ENCODE measurements around the gene PTPRT. TPM values are rescaled to one million over a fixed set of nuclear protein-coding genes. Genes with fewer than 3 reads are reported as not detected.

Gene PTPRT
- total RNA-seq, 1 experiment from 2014 or later: not detected

DNA sequence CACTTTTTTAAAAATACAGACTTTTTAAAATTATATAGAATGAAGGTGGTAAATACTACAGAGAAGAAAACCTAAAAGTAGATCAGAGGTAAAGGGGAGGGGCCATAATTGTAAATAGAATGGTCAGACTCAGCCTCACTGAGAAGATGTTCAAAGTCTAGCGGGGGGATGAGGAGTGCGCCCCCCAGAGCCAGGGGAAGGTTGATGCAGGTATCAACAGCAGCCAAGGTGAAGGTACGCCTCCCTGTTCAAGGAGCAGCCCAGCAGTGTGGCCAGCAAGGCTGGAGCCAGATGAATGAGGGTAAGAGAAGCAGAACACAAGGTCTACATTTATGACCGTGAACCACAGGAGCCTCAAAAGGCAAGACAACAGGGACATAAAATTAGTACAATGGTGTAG, 204.1 kb downstream of the PTPRT start:
- CTCF ChIA-PET: no interaction called here
- no peak overlapping the region for H3K4me3 Mint-ChIP-seq (ENCODE audit: low read depth, unreplicated experiment)
- TF ChIP-seq CTCF (IDR thresholded peaks at IDR 0.05; ENCODE audit: unreplicated experiment): no peak
- BruUV-seq (replicated peaks): no TSS peak
- H3K4me1 Mint-ChIP-seq (ENCODE audit: low read depth, unreplicated experiment): no peaks in the 10 kb centered on the region
- H3K27ac Mint-ChIP-seq (ENCODE audit: unreplicated experiment): no peak overlapping the region
- H3K27me3 Mint-ChIP-seq (ENCODE audit: unreplicated experiment): no peaks in the 10 kb centered on the region
- intact Hi-C loops (cut with micrococcal nuclease; ENCODE audit: unreplicated experiment): no loop called here
- H3K9me3 Mint-ChIP-seq (ENCODE audit: low read depth, unreplicated experiment): peaks cover 2% of the 10 kb centered on the region
- no peaks in the 10 kb centered on the region for H3K36me3 Mint-ChIP-seq (ENCODE audit: insufficient read depth, unreplicated experiment)
- DNase-seq: no peak

DNA sequence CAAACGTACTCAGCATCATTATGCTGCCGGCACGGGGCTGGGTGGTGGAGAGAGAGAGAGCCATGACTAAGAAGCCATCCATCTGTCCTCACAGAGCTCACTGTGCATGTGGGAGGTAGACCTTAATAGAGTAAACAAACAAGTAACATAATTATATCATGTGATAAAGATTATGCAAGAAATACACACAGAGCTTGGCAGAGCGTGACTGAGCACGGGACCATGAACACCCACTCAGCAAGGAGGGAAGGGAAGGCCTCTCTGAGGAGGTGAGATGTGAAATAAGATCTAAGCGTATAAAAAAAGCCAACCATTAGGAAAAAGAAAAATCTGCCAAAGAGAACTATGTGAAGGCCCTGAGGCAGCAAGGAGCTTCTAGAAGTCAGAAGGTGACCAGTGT, 207.5 kb downstream of the PTPRT start:
- H3K4me3 Mint-ChIP-seq (ENCODE audit: low read depth, unreplicated experiment): no peak overlapping the region
- H3K4me1 Mint-ChIP-seq (ENCODE audit: low read depth, unreplicated experiment): no peaks in the 10 kb centered on the region
- no peak for DNase-seq
- H3K36me3 Mint-ChIP-seq (ENCODE audit: insufficient read depth, unreplicated experiment): no peaks in the 10 kb centered on the region
- no peaks in the 10 kb centered on the region for H3K27me3 Mint-ChIP-seq (ENCODE audit: unreplicated experiment)
- peaks cover 2% of the 10 kb centered on the region for H3K9me3 Mint-ChIP-seq (ENCODE audit: low read depth, unreplicated experiment)
- BruUV-seq (replicated peaks): no TSS peak
- intact Hi-C loops (cut with micrococcal nuclease; ENCODE audit: unreplicated experiment): no loop called here
- TF ChIP-seq CTCF (IDR thresholded peaks at IDR 0.05; ENCODE audit: unreplicated experiment): no peak
- CTCF ChIA-PET: interaction anchor here (0.6 kb wide), 1 partner anchor 9 kb away, joined by 4 read pairs; no protein-coding TSS in a partner anchor
- H3K27ac Mint-ChIP-seq (ENCODE audit: unreplicated experiment): no peak overlapping the region

DNA sequence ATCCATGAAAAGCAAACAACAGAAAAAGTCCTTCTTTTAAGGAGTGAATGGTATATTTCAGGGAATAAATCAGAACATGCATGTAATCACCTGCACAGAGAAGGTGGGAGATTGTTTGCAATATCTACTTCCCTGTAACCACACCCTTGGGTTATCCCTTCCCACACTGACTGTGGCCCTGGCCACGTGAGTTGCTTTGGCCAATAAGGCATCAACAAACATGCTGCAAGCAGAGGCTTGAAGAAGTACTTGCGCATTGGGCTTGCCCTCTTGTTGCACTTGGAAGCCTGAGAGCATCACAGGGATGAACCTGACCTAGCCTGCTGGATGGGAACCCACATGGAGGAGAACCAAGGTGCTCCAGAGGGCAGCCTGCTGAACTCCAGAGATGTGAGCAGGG, 208.5 kb downstream of the PTPRT start:
- intact Hi-C loops (cut with micrococcal nuclease; ENCODE audit: unreplicated experiment): no loop called here
- DNase-seq: no peak
- CTCF ChIA-PET: no interaction called here
- H3K9me3 Mint-ChIP-seq (ENCODE audit: low read depth, unreplicated experiment): peaks cover 2% of the 10 kb centered on the region
- H3K27me3 Mint-ChIP-seq (ENCODE audit: unreplicated experiment): no peaks in the 10 kb centered on the region
- no TSS peak for BruUV-seq (replicated peaks)
- H3K36me3 Mint-ChIP-seq (ENCODE audit: insufficient read depth, unreplicated experiment): no peaks in the 10 kb centered on the region
- H3K27ac Mint-ChIP-seq (ENCODE audit: unreplicated experiment): no peak overlapping the region
- H3K4me3 Mint-ChIP-seq (ENCODE audit: low read depth, unreplicated experiment): no peak overlapping the region
- TF ChIP-seq CTCF (IDR thresholded peaks at IDR 0.05; ENCODE audit: unreplicated experiment): no peak
- no peaks in the 10 kb centered on the region for H3K4me1 Mint-ChIP-seq (ENCODE audit: low read depth, unreplicated experiment)

DNA sequence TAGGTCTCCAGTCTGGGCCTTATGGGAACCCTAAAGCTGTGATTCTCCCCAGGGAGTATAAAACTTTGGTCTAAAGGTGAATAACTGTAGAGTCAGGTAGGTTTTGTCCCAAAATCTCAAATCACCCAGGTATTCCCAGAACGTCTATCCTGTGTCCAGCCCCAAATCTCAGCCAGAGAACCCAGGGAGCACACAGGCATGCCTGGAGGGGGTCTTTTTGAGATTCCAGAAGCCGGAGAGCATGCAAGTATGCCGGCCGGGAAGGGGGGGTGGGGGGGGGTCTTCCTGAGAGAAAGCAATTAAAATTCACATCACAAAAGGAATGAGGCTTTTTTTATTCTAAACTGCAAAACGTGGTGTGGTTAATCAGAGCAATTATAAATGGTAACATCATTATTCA, 210.0 kb downstream of the PTPRT start:
- CTCF ChIA-PET: interaction anchor here (0.6 kb wide), 1 partner anchor 91 kb away, joined by 6 read pairs; no protein-coding TSS in a partner anchor
- Mint-ChIP-seq H3K9me3 (ENCODE audit: low read depth, unreplicated experiment) (peaks cover 1% of the 10 kb centered on the region), H3K4me3 (ENCODE audit: low read depth, unreplicated experiment) (no peak overlapping the region), H3K27me3 (ENCODE audit: unreplicated experiment) (peaks cover 3% of the 10 kb centered on the region), H3K36me3 (ENCODE audit: insufficient read depth, unreplicated experiment) (no peaks in the 10 kb centered on the region), H3K4me1 (ENCODE audit: low read depth, unreplicated experiment) (no peaks in the 10 kb centered on the region), H3K27ac (ENCODE audit: unreplicated experiment) (no peak overlapping the region)
- intact Hi-C loops (cut with micrococcal nuclease; ENCODE audit: unreplicated experiment): no loop called here
- no TSS peak for BruUV-seq (replicated peaks)
- no peak for TF ChIP-seq CTCF (IDR thresholded peaks at IDR 0.05; ENCODE audit: unreplicated experiment)
- DNase-seq: no peak
